ENCODE data around the gene SLC37A4.
A peak's percentile ranks its signal among the peaks of the same experiment; 100 is the strongest.
"Not testable (repeated sequence)": the region's sequence is repeated elsewhere in the genome, so short reads cannot be mapped to it uniquely, and the experiment has no call there.

SLC37A4 gene

DNA sequence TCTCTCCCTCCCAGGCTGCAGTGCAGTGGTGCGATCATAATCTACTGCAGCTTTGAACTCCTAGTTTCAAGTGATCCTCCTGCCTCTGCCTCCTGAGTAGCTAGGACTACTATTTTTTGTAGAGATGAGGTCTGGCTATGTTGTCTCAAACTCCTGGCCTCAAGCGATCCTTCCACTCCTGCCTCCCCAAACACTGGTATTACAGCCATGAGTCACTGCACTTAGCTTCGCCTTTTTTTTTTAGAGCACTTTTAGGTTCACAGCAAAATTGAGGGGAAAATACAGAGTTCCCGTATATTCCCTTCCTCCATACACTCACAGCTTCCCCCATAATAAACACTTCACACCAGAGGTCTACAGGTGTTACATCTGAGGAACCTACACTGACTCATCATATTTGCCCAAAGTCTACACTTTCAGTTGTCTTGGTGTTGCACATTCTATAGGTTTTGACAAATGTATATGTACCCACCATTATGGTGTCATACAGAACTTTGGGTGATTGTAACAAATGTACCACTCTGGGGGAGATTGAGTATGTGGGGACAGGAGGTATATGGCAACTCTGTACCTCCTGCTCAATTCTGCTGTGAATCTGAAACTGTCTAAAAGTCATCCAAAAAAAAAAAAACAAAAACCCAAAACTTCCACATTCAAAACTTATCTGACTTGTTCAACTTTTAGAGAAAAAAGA, 11.3 kb upstream of the SLC37A4 start:
- DNase-seq (ENCODE audit: low spot score) = no peak

DNA sequence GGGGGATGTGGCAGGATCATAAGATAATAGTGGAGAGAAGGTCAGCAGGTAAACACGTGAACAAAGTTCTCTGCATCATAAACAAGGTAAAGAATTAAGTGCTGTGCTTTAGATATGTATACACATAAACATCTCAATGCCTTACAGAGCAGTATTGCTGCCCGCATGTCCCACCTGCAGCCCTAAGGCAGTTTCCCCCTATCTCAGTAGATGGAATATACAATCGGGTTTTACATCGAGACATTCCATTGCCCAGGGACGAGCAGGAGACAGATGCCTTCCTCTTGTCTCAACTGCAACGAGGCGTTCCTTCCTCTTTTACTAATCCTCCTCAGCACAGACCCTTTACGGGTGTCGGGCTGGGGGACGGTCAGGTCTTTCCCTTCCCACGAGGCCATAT, 8.8 kb upstream of the SLC37A4 start:
- not testable (repeated sequence) for DNase-seq (ENCODE audit: low spot score)

DNA sequence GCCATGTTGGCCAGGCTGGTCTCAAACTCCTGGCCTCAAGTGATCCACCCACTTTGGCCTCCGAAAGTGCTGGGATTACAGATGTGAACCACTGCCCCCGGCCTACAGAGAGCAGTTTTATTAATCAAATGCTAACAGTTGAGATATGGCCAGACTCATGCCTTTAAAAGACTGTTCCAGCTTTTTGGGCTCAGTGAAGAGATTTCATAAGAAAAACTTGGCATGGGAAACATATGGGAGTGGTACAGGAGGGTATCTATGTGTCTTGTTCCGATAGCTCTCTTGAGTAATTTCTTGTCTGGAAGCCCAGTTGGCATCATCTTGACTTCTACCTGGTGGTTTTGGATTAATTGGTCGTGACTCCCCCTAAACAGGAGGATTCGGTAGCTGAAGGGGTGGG, 8.2 kb upstream of the SLC37A4 start:
- DNase-seq (ENCODE audit: low spot score) = no peak

DNA sequence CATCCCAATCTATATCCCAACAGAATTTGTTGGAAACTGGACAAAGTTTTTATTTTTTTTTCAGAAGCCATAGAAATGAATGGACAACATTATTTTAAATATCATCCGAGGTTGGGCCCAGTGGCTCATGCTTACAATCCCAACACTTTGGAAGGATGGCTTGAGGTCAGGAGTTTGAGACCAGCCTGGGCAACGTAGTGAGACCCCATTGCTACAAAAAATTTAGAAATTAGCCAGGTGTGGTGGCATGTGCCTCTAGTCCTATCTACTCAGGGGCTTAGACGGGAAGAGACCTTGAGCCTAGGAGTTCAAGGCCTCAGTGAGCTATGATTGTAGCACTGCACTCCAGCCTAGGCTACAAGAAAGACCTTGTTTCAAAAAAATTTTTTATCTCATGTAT, 4.1 kb upstream of the SLC37A4 start:
- no peak for DNase-seq (ENCODE audit: low spot score)

DNA sequence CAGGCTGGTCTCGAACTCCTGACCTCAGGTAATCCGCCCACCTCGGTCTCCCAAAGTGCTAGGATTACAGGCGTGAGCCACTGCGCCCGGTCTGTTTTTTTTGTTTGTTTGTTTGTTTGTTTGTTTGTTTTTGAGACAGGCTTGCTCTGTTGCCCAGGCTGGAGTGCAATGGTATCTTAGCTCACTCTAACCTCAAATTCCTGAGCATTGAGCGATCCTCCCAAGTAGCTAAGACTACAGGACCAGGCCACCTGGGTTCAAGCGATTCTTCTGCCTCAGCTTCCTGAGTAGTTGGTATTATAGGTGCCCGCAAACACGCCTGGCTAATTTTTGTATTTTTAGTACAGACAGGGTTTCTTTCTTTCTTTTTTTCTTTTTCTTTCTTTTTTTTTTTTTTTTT, 2.7 kb upstream of the SLC37A4 start:
- DNase-seq (ENCODE audit: low spot score) = not testable (repeated sequence)

DNA sequence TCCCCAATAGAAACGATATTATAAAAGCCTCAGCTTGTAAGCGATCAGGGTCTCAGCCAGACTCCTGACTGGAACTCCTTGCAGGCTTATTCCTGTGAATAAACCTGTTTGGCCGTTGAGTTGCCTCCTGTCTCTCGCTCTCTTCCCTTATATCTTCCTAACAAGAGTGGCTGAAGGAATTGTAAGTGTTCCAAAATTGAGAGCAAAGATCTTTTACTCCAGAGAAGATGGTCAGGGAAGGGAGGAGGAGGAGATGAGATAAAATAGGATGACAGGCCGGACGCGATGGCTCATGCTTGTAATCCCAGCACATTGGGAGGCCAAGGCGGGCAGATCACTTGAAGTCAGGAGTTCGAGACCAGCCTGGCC, 1.2 kb upstream of the SLC37A4 start:
- no peak for DNase-seq (ENCODE audit: low spot score)

DNA sequence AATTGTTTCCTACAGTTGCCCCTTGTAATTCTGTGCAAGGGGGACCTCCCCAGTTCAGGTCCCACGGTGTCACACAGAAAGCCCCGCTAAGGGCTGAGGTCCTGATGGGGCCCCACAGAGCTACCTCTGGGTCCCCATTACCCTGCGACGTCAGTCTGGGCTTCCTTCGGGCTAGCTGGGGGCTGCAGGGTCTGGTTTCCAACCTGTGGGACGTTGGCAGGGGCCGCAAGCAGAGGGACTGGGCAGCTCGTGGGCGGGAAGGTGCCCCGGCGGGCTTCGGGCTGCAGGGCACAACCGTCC, 698 bp downstream of the SLC37A4 start:
- no peak for DNase-seq (ENCODE audit: low spot score)

DNA sequence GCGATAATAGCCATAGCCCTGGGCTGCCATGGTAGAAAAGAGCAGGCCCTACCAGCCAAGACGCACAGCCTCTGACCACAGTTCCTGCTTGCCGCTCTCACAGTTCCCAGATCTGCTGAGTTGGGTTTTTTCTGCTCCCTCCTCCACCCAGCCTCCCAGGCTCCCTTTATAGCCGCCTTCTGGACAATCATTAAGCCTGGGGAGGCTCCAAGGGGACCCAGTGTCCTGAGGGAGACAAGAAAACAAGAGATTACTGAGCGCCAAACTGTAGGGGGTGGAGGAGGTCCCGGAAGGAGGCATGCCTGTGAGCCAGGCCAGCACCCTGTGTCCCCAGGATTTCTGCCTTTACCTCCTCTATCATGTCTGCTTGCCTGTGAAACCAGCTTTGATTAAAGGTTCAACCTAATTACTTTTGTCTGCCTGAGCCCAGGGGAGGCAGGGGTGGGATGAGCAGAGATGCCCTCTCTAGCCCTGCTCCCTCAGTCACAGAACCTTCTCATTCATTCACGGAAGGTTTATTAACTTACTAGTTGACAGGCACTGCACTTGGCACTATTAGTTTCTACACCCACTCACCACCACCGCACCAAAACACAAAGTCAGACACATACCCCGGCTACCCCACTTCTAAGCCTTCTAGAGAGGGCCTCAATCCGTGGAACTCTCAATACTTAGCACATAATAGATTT, 1.2 kb downstream of the SLC37A4 start:
- DNase-seq (ENCODE audit: low spot score) = peak; percentile 9

DNA sequence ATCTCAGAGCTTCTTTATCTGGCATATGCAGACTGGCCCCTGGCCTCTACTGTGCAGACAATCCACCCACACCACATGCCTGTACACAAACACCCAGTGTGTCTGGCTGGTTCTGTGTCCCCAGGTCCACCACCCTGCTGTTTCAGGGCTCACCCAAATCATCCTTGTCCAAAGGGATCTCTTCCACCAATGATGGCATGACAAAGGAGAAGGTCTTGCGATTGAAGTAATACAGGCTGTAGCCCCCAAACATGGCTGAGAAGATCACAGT, 1.7 kb downstream of the SLC37A4 start:
- DNase-seq (ENCODE audit: low spot score) = no peak

DNA sequence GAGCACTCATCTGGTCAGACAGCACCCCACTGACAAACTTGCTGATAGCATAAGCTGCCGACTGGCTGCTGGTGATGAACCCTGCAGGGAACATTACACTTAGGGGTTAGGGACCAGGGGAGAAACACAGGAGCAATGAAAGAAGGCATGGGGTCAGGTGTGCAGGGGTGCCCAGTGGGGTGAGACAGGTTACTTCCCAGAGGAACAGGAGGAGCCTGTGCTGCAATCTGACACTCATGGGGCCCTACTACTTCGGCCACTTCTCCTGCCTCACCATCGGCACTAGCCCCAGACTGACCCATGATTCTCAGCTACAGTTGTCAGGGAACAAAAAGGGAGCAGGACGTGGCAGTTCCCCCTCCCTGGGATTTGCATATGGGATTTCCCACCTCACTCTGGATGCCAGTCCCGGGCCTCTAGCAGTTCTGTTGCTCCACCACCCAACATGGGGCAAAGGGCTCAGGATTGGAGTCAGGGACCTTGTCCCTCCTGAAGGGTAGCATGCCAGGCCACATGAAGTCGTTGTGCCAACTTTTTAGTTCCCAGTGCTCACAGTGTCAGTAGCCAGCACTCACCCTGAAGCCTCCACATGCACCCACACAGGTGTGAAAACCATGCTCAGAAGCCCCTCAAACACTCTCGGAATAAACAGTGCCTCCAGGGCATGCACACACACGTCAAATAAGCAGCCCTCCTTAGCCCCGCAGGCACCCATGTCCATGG, 2.2 kb downstream of the SLC37A4 start:
- DNase-seq (ENCODE audit: low spot score) = no peak

DNA sequence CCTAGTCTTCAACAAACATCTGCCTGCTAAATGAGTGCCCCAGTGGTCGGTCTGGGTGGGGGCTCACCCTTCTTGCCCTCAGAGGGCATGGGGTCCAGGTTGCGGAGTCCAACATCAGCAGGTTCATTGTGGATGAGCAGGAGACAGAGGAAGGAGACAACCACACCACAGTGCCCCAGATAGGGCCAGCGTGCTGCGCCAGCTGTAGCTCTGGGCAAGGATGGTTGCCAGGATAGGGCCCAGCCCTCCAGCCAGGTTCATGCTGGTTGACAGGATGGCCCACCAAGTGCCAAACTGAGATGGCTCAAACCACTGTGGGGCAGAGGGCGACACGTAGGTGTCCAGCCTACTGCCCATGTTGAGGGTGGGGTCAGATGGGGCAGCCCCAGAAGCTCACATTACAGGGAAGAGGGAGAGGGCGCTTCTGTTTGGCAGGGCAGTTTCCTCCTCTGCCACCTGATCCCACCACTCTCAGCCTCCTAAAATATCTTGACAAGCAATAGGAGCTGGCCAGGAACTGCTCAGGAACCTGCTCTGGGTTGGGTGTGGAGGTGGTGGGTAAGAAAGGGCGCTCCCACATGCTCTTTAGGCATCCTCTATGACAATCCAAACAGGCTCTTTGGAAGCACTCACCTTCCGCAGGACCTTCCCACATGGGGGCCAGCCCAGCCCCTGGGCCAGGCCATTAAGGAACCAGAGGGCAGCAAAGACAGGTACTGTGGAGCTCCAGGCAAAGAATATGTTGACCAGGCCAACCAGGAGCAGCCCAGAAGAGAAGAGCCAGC, 2.9 kb downstream of the SLC37A4 start:
- DNase-seq (ENCODE audit: low spot score) = no peak

DNA sequence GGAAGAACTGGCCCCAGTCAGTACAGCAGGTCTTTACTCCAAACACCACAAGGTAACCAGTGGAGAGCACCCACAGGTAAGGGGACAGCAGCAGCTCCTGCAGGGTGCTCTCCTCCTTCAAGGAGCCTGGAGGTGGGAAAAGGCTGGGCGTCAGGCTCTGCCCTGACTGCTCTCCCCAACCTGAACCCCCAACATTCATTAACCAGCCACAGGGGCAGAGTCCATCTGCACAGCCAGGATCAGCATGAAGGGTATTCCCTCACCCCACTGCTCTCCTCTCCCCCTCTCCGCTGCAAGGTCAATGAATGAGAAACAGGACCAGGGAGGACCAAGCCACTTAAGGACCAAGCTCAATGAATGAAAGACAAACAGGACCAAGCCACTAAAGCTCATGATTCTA, 3.7 kb downstream of the SLC37A4 start:
- DNase-seq (ENCODE audit: low spot score) = no peak

DNA sequence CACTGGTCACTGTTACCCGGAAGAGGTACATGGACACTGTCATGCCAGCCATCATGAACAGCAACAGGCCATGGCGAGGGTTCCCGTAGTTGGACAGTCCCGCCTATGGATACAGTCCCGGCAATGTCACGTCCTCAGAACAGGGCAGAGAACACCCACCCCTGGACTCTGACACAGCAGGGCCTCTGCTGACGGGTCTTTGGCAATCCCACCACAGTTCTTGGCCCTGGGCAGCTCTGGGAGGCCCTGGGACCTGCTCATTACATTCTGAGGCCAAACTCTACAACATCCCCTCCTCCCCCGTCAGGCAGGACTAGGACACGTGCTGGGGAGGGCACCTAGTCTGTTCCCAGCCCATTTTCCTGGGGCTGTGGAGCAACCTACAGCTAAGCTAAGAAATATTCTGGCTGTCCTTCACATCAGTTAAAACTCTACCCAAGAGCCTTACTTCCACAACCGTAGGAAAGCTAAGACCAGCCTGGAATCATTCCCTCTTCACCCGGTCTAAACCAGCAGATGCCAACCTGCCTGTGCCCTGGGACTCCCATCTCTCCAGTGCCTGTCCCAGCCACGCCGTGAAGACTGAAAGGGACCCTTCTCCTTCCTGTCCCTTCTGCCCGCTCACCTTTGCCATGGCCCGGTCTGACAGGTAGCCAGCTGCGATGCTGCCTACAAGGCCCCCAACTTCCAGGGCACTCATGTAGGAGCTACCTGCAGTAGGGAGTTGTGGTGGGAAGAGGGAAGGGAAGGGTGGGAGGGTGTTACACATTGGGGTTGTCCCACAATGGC, 4.5 kb downstream of the SLC37A4 start:
- no peak for DNase-seq (ENCODE audit: low spot score)

DNA sequence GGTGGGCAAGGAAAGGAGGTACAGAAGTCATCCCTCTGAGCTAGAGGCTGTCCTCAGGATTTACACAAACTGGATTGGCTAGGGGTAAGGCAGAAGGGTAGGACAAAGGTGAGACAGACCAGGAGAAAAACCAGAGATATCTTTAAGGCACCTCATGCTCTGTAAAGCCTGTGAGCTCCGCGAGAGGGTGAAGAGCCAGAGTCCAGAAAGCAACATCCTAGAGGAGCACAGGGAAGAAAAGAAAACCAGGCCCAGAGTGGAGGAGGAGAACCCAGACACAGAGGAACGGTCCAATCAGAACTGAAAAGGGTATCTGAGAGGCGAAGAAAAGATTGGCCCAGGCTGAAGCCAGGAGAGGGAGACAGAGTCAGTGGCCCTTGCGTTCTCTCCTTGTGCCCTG, 5.1 kb downstream of the SLC37A4 start:
- no peak for DNase-seq (ENCODE audit: low spot score)

DNA sequence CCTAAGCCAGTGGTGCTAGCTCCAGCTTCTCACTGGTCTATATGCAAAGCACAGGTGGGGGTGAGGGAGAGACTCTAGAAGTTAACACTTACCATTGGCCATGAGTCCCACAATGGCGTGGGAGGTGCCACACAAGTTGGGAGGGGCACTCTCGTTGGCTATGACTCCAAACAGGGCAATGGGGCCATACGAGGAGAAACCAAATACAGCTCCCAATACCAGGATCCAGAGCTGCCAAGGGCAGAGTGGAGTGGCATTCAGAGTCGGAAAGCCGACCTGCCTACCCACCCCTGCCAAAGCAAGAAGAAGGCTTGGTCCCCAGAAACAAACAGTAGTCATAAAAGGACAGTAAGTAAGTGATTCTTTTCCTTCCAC, 5.6 kb downstream of the SLC37A4 start:
- no peak for DNase-seq (ENCODE audit: low spot score)

DNA sequence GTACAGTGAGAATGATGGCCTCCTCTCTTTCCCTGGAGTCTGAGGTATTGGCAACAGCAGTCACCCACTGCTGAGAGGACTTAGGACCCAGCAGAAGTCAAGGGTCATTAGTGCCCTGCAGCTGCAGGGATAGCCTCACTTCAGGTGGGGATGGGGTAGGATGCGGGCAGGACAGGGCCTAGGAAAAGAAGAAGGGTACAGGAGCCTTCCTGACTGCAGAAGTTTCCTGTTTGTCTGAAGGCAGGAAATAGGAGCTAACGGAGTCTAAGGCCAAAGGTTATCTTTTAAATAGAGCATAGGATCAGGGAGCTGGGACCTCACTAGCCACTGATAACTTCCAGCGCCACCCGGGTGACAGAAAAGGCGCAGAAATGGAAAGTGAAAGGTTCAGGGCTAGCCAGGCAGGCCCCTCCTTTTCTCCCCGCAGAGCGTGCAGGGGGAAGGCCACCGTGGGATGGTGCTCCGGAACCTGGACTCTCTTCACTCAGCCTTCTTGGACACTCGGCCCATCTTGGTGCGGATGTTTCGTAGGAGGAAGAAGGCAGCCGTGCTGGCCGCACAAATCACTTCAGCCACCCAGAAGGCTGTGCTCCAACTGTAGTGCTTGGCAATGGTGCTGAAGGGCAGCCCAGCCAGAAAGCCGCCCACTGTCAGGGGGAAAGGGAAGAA, 6.1 kb downstream of the SLC37A4 start:
- DNase-seq (ENCODE audit: low spot score) = no peak

DNA sequence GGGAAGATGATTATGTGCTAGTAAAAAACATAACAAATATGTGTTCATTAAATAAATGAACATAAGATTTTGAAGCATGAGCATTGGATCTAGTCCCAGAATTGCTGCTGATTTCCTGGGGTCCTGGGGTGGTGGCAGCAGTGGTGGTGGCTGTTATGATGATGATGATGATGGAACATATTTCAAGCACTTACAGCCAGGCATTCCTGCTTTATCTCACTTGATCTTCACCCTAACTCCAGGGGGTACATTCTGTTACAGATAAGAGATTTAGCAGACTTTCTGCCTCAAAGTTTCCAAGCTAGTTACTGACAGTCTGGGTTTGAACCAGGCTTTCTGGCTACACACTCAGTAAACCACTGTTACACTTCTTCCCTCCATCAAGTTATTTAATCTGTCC, 6.9 kb downstream of the SLC37A4 start:
- no peak for DNase-seq (ENCODE audit: low spot score)

DNA sequence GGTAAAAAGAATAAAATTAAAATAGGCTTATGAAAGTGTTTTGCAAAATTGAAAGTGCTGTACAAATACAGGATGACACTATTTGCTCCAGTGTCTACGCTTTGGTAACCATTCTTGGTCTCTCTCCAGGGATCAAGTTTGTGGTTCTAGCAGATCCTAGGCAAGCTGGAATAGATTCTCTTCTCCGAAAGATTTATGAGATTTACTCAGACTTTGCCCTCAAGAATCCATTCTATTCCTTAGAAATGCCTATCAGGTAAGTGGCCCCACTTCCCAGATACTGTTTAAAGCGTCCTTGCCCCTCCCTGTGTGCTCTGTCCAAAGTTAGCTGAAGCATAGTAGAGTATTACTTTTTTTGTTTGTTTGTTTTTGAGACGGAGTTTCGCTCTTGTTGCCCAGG, 9.0 kb downstream of the SLC37A4 start:
- no peak for DNase-seq (ENCODE audit: low spot score)

DNA sequence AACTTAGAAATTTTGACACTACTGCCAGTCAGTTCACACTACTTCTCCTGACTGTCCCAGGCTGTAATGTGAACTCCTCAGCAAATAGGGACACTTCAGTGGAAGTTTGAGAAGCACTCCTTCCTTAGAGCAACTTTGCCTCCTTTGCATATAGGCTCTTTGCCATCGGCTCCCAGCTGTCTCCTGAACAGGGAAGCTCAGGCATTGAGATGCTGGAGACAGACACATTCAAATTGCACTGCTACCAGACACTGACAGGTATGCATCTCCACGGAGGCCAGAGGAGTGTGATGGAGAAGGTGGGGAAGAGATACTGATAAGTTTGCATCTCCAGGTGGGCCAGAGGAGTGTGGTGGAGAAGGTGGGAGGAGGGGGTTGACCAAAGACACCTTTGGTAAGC, 10.7 kb downstream of the SLC37A4 start:
- DNase-seq (ENCODE audit: low spot score) = no peak

DNA sequence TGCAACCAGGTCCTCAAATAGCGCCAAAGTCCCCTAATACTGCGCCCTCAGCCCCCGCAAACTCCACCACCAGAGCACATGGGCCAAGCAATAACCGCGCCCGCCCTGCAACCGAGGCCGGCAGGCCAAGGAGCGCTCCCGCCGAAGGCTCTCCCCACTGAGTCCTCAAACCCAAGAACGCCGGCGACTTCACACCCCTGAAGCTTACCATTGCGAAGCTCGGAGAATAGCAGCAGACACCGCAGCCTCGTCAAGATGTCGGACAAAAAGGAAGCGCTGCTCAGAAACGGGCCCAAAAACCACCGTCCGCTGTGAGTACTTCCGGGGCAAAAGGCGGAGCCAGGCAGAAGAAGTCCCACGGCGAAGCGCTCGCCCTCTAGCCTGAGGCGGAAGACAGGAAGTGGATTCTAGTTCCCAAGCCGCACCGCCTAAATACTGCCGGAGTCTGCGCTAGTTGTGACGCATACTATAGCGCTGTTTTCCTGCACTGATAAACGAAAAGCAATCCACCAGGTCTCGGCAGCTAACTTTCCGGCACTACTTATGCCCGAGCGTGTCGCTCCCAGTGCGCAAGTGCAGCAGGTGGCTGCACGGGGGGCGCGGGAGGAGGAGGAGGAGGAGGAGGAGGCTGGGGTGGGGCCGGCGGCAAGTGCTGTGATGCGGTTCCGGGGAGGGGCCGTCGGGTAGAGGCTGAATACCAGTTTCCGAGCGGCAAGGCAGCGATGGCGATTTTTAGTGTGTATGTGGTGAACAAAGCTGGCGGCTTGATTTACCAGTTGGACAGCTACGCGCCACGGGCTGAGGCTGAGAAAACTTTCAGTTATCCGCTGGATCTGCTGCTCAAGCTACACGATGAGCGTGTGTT, 12.4 kb downstream of the SLC37A4 start, which contains the start of the genes RPS25 and TRAPPC4:
Gene RPS25, minus strand, starts transcription at position 270 of the 865 bp plus-strand sequence. Its CDS starts 59 bp downstream, at position 211.
Gene TRAPPC4, plus strand, starts transcription at position 693 of the 865 bp plus-strand sequence. Its CDS starts 30 bp downstream, at position 723.
- DNase-seq (ENCODE audit: low spot score) = peak; percentile 96

All from CD4-positive, alpha-beta T cell treated with Interleukin-2 at 100 ng/mL for 4 hours (primary cell).